ENCODE data around the gene ALX4. TPM values are rescaled to one million over a fixed set of nuclear protein-coding genes. Genes with fewer than 3 reads are reported as not detected.
A peak's percentile ranks its signal among the peaks of the same experiment; 100 is the strongest.

Gene ALX4
- total and polyA plus RNA-seq, 2 of the 8 experiments (the other 6 are each of a cell fraction or from before 2014, with no cell fraction given): not detected

DNA sequence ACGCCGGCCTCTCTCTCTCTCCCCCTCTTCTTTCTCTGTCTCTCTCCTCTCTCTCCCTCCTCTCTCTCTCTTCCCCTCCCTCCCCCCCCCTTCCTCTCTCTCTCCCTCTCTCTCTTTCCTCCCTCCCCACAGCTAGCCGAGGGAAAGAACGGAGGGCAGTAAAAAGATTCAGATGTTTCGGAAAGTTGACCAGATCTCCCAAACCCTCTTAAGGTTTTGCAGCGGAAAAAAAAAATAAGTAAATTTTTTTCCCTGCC, 195 bp upstream of the ALX4 start:
- no CpG with 5 or more reads among the region's 6 CpGs for WGBS, 2 experiments (ENCODE audit: extremely low coverage in 1 of 2, insufficient coverage in 1 of 2, insufficient read length in 1 of 2, insufficient replicate concordance in 2 of 2, low coverage in 1 of 2, low lambda C conversion rate in 2 of 2, missing lambda C conversion rate in 1 of 2)
- ChIA-PET CTCF (ENCODE audit: partially characterized antibody) (interaction anchor here (1.5 kb wide), 1 partner anchor 21 kb away, joined by 6 read pairs; no protein-coding TSS in a partner anchor), POLR2A (ENCODE audit: partially characterized antibody) (interaction anchor here (0.7 to 0.8 kb wide), 2 partner anchors 12 to 416 kb away, joined by 3 read pairs; no protein-coding TSS in a partner anchor)
- Histone ChIP-seq H3K27ac (ENCODE audit: low read depth, low read length) (no peak overlapping the region), H4K91ac (replicated peaks; ENCODE audit: insufficient read length, low read length) (no peak overlapping the region), H3K18ac (ENCODE audit: extremely low read depth, low read length) (no peak overlapping the region), H2BK12ac (ENCODE audit: low read depth, low read length) (0 out of 2 replicates have a peak overlapping the region, but pooled peaks have one; percentile 90), H3K4me3 (ENCODE audit: extremely low read depth in 1 of 4, insufficient read depth in 2 of 4, low read depth in 3 of 4, low read length in 4 of 4) (peak overlapping the region in 3 of 4 experiments; percentile 34 to 59 (median 38); a peak in 6 of 8 replicates), H4K5ac (ENCODE audit: insufficient read length, low read depth, low read length) (no peak overlapping the region), H2BK20ac (ENCODE audit: low read length) (no peak overlapping the region), H3K56ac (replicated peaks; ENCODE audit: insufficient read length, low read depth, low read length) (no peak overlapping the region), H2BK120ac (replicated peaks; ENCODE audit: low read depth, low read length) (no peak overlapping the region), H3K36me3 (ENCODE audit: control insufficient read depth in 2 of 4, insufficient read depth in 4 of 4, low read length in 3 of 4) (no peaks in the 10 kb centered on the region), H2BK15ac (ENCODE audit: low read length) (no peak overlapping the region), H3K4ac (replicated peaks; ENCODE audit: insufficient read length, low read depth, low read length) (no peak overlapping the region), H2BK5ac (ENCODE audit: low read depth, low read length) (no peak overlapping the region), H2AK5ac (ENCODE audit: low read depth, low read length) (no peak overlapping the region), H3K4me2 (ENCODE audit: insufficient read depth in 1 of 2, low read depth in 2 of 2, low read length in 2 of 2) (peak overlapping the region; percentile 69 to 96), H3K79me1 (ENCODE audit: low read depth, low read length) (no peaks in the 10 kb centered on the region), H3K9ac (replicated peaks in 1 of 4; ENCODE audit: extremely low read depth in 1 of 4, low read depth in 3 of 4, low read length in 3 of 4) (no peak overlapping the region), H4K8ac (ENCODE audit: extremely low read depth, insufficient read depth, low read length) (no peak overlapping the region), H3K14ac (ENCODE audit: insufficient read length) (no peak overlapping the region), H3K23ac (ENCODE audit: insufficient read length) (no peak overlapping the region), H3K23me2 (ENCODE audit: low read depth, low read length) (peaks cover 7% of the 10 kb centered on the region; the same call in 1 of the 2 replicates), H4K20me1 (replicated peaks in 1 of 2; ENCODE audit: control insufficient read depth in 1 of 2, insufficient read depth in 2 of 2, low read length in 2 of 2) (peaks cover 21 to 40% of the 10 kb centered on the region in 2 experiments), H3K79me2 (ENCODE audit: control insufficient read depth in 1 of 2, insufficient read depth in 2 of 2, low read length in 2 of 2) (no peaks in the 10 kb centered on the region), H3K9me3 (ENCODE audit: insufficient read depth in 2 of 2, low read depth in 1 of 2, low read length in 1 of 2) (no peaks in the 10 kb centered on the region), H2AFZ (ENCODE audit: low read length) (no peak overlapping the region), H3K27me3 (replicated peaks in 1 of 4; ENCODE audit: control insufficient read depth in 3 of 4, extremely low read depth in 1 of 4, insufficient read depth in 3 of 4, low read length in 3 of 4) (peaks cover 98 to 100% (median 99%) of the 10 kb centered on the region in 4 experiments), H3K4me1 (replicated peaks in 1 of 4; ENCODE audit: control insufficient read depth in 3 of 4, insufficient read depth in 4 of 4, low read length in 3 of 4) (peaks cover 3 to 25% (median 13%) of the 10 kb centered on the region in 4 experiments)
- no peak for DNase-seq (ENCODE audit: low read depth in 1 of 2, low spot score in 2 of 2)
- TF ChIP-seq RFX5 (IDR thresholded peaks at IDR 0.05; ENCODE audit: borderline replicate concordance, low read depth, low read length) (no peak), SP1 (IDR thresholded peaks at IDR 0.05; ENCODE audit: low read depth, low read length) (no peak), CBX5 (IDR thresholded peaks at IDR 0.05; ENCODE audit: low read depth, low read length) (no peak), CHD2 (IDR thresholded peaks at IDR 0.05; ENCODE audit: low read length) (peak; percentile 26; the same call in 1 of the 2 replicates), NANOG (IDR thresholded peaks at IDR 0.05; ENCODE audit: insufficient read depth, low read depth, low read length, poor library complexity, severe bottlenecking) (no peak)
- TF ChIP-seq, protein P1, sequence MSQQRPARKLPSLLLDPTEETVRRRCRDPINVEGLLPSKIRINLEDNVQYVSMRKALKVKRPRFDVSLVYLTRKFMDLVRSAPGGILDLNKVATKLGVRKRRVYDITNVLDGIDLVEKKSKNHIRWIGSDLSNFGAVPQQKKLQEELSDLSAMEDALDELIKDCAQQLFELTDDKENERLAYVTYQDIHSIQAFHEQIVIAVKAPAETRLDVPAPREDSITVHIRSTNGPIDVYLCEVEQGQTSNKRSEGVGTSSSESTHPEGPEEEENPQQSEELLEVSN (IDR thresholded peaks at IDR 0.05): no peak
- no peak for FAIRE-seq
